Esophagus muscularis mucosa (tissue), 4 donors: ENCODE results near the gene RAB11FIP4. TPM values are rescaled to one million over a fixed set of nuclear protein-coding genes. Genes with fewer than 3 reads are reported as not detected.

Source experiments
- DNase-seq: peaks from one replicate; pipeline ENCODE4 v3.0.0-alpha.2; 2017; ENCODE audit errors: extremely low spot score
- H3K27ac ChIP-seq, 4 donors: fragments of 200-600 bp; sonication (generic); replicated peaks in 1 of 4; 1 replicate in 3 of 4; 2 replicates in 1 of 4; pipeline ENCODE4 v1.5.1; 2016 to 2019; ENCODE audit warnings: mild to moderate bottlenecking in 1 of 4
- H3K27me3 ChIP-seq, 4 donors: fragments of 200-600 bp; sonication (generic); one replicate each; pipeline versions ENCODE4 v1.5.1 to v1.6.0; 2016 to 2019
- H3K36me3 ChIP-seq, 4 donors: fragments of 200-600 bp; sonication (generic); one replicate each; pipeline ENCODE4 v1.5.1; 2016 to 2019
- H3K4me1 ChIP-seq, 4 donors: fragments of 200-600 bp; sonication (generic); one replicate each; pipeline ENCODE4 v1.5.1; 2016 to 2019
- H3K4me3 ChIP-seq, 4 donors: fragments of 200-600 bp; sonication (generic); 1 replicate in 2 of 4; 2 replicates in 2 of 4; pipeline ENCODE4 v1.5.1; 2016 to 2019; ENCODE audit warnings: mild to moderate bottlenecking in 4 of 4, moderate library complexity in 1 of 4
- H3K9me3 ChIP-seq, 4 donors: fragments of 200-600 bp; sonication (generic); 1 replicate in 3 of 4; 2 replicates in 1 of 4; pipeline ENCODE4 v1.5.1; 2016 to 2019
- EP300 ChIP-seq: sonication (generic); formaldehyde crosslinking; IDR thresholded peaks from one replicate; pipeline ENCODE4 v1.6.1; 2017; ENCODE audit warnings: antibody characterized with exemption
- POLR2A ChIP-seq: fragments of 450-650 bp; IDR thresholded peaks from one replicate; pipeline ENCODE4 v1.6.1; 2017; ENCODE audit warnings: antibody characterized with exemption, moderate library complexity, mild to moderate bottlenecking, low read depth
- POLR2AphosphoS5 ChIP-seq, 2 donors: sonication (generic); formaldehyde crosslinking; IDR thresholded peaks; one replicate each; pipeline ENCODE4 v1.6.1; 2017; ENCODE audit warnings: antibody characterized with exemption in 2 of 2
- WGBS: methylation state at CpG from one replicate; pipeline ENCODE4 v1.1.5; 2018; 5-methylcytosine and 5-hydroxymethylcytosine counted together
- intact Hi-C: fragments of 100-400 bp; cut with DNase I; formaldehyde crosslinking; loops from one replicate; pipeline ENCODE4 v1.15.1; 2023
- total RNA-seq, 4 donors: library from RNA; depleted of rRNA; stranded (reverse); fragments of >200 nt; gene quantifications; one replicate each; pipeline versions ENCODE4 v1.1.0 to v1.2.1, GENCODE V29; 2016
- TF ChIP-seq, protein P1 (sequence below), 3 experiments: fragments of 200-600 bp in 2 of 3; fragments of 450-650 bp in 1 of 3; sonication (generic) in 2 of 3; IDR thresholded peaks; one replicate each; pipeline ENCODE4 v1.5.1; 2017 to 2019; ENCODE audit warnings: antibody characterized with exemption in 3 of 3, mild to moderate bottlenecking in 2 of 3, moderate library complexity in 1 of 3

The RAB11FIP4 gene
- total RNA-seq, 4 donors from 2014 or later, result 0.75 to 2.3 (median 1.7) TPM

DNA sequence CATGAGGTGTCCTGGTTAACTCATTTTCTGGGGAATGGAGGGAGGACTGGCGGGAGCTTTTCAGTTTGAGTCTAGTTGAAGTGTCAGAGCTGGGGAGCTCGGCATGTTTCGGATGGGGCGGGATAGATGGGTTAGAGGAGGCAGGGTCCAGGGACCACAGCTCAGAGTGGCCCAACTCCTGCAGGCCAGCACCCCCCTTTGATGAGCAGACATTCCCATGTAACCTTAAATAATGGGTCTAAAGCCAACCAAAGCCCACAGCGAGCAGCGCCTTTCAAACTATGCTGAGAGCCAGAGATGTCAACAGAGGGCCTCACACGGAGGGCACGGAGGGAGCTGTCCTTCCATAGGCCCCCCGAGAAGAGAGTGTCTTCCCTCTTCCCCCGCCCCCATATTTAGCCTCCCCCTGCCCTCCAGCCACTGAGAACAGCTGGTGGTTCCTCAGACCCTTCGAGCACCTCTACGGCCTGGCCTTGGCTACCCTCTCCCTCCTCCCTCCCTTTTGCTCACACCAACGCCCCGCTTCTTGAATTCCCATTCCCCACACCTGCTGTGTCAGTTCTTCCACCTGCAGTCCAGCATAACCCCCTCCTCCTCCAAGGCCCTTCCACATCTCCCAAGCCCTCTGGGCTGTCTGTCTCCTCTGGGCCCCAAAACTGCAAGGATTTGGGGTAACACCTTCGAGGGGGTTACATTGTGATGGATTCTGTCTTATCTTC is 21.8 kb downstream of the RAB11FIP4 start:
- intact Hi-C loops, result no loop called here
- Histone ChIP-seq H3K36me3 (no peaks in the 10 kb centered on the region), H3K4me3 (no peak overlapping the region), H3K27me3 (peaks cover 0 to 37% (median 0%) of the 10 kb centered on the region in 4 donors), H3K4me1 (peaks cover 7 to 21% (median 10%) of the 10 kb centered on the region in 4 donors), H3K27ac (no peak overlapping the region), H3K9me3 (no peaks in the 10 kb centered on the region)
- TF ChIP-seq POLR2A (no peak), EP300 (no peak), POLR2AphosphoS5 (IDR thresholded peaks at IDR 0.05) (no peak)
- TF ChIP-seq, protein P1, sequence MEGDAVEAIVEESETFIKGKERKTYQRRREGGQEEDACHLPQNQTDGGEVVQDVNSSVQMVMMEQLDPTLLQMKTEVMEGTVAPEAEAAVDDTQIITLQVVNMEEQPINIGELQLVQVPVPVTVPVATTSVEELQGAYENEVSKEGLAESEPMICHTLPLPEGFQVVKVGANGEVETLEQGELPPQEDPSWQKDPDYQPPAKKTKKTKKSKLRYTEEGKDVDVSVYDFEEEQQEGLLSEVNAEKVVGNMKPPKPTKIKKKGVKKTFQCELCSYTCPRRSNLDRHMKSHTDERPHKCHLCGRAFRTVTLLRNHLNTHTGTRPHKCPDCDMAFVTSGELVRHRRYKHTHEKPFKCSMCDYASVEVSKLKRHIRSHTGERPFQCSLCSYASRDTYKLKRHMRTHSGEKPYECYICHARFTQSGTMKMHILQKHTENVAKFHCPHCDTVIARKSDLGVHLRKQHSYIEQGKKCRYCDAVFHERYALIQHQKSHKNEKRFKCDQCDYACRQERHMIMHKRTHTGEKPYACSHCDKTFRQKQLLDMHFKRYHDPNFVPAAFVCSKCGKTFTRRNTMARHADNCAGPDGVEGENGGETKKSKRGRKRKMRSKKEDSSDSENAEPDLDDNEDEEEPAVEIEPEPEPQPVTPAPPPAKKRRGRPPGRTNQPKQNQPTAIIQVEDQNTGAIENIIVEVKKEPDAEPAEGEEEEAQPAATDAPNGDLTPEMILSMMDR (IDR thresholded peaks at IDR 0.05), result no peak
- DNase-seq, result no peak
- WGBS, result 77% methylated on average over 15 of the region's 15 CpGs

DNA sequence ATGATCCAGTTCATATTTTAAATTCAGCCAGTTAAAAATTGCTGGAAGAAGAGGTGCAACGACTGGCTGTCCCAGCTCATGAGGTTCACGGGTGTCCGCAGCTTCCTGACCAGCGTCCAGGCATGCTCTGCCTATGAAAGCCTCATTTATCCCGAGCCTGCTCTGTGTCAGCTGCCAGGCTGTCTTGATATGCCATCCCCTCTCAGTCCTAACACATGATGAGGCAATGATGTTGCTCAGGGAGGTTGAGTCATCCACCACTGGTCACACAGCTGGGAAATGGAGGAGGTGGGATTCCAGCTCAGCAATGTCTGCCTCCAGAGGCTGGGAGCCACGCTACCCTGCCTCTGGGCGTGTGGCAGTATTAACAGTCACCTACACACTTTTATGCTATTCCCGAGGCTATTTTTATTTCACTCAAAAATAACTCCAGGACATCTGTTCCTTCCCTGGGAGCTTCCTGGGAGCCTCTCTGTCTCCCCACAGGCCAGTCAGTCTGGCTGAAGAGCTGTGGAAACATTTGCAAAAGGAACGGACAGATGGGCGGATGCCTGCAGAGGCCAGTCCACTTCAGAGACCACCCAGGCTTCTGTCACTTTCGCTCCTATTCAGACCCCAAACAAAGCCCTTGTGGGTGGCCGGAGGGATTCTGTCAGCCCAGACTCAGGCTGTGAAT is 22.5 kb downstream of the RAB11FIP4 start:
- H3K9me3 ChIP-seq, result no peaks in the 10 kb centered on the region
- no peaks in the 10 kb centered on the region for H3K36me3 ChIP-seq
- TF ChIP-seq, protein P1 (IDR thresholded peaks at IDR 0.05), result no peak
- no peak for TF ChIP-seq POLR2A
- no peak for TF ChIP-seq EP300
- no peak for TF ChIP-seq POLR2AphosphoS5 (IDR thresholded peaks at IDR 0.05)
- 41% methylated on average over 11 of the region's 12 CpGs for WGBS
- peaks cover 0 to 33% (median 0%) of the 10 kb centered on the region in 4 donors for H3K27me3 ChIP-seq
- H3K27ac ChIP-seq, result no peak overlapping the region
- no peak overlapping the region for H3K4me3 ChIP-seq
- intact Hi-C loops, result no loop called here
- DNase-seq, result no peak
- peaks cover 7 to 21% (median 10%) of the 10 kb centered on the region in 4 donors for H3K4me1 ChIP-seq

DNA sequence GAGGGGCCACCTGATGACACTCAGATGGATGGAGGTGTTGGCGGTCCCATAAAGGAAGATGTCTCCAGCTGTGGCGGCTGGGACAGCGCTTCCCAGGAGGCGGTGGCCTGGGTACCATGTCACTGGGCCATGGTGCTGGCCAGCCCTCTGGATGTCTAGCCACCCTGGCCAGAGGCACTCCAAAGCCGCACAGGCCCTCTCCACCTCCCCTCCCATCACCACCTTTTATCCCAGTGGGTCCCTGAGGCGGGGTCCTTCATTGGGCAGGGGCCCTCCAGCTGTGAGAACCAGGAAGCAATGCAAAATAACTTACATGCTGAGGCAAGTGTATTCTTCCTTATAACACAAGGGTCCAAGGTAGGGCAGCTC is 23.1 kb downstream of the RAB11FIP4 start:
- 87% methylated on average over 3 of the region's 6 CpGs for WGBS
- Histone ChIP-seq H3K27ac (no peak overlapping the region), H3K4me1 (peaks cover 7 to 21% (median 10%) of the 10 kb centered on the region in 4 donors), H3K27me3 (peaks cover 0 to 33% (median 0%) of the 10 kb centered on the region in 4 donors), H3K9me3 (no peaks in the 10 kb centered on the region), H3K4me3 (no peak overlapping the region), H3K36me3 (no peaks in the 10 kb centered on the region)
- intact Hi-C loops, result no loop called here
- DNase-seq, result no peak
- TF ChIP-seq, protein P1 (IDR thresholded peaks at IDR 0.05), result no peak
- TF ChIP-seq EP300 (no peak), POLR2AphosphoS5 (IDR thresholded peaks at IDR 0.05) (no peak), POLR2A (no peak)

DNA sequence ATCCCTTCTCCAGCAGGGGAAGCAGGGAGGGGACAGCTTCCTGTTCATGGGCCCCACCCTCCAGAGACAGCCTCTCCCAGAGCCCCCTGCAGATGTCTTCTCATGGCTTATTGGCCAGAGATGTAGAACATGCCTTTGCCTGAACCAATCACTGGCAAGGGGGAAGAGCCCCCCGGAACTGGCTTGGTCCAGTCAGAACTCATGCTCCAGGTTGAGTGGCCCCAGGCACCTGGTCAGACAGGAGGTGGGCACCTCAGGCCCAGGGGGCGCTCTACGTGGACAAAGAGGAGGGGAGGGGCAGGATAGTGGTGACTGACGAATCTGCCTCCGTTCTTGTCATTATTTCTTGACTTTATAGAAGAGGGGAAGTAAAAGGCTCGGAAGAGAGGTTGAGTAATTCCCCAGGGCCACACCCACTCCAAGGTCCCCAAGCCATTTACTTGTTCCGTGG is 23.6 kb downstream of the RAB11FIP4 start:
- Histone ChIP-seq H3K4me3 (no peak overlapping the region), H3K36me3 (no peaks in the 10 kb centered on the region), H3K27ac (no peak overlapping the region), H3K27me3 (peaks cover 0 to 33% (median 0%) of the 10 kb centered on the region in 4 donors), H3K4me1 (peaks cover 7 to 21% (median 10%) of the 10 kb centered on the region in 4 donors), H3K9me3 (no peaks in the 10 kb centered on the region)
- TF ChIP-seq POLR2A (no peak), POLR2AphosphoS5 (IDR thresholded peaks at IDR 0.05) (no peak), EP300 (no peak)
- intact Hi-C loops, result no loop called here
- no peak for DNase-seq
- 63% methylated on average over 7 of the region's 7 CpGs for WGBS
